ENCODE results near the gene TSPAN17. TPM values are rescaled to one million over a fixed set of nuclear protein-coding genes. Genes with fewer than 3 reads are reported as not detected.

Gene TSPAN17
- total and polyA plus RNA-seq, 9 donors = 7.5 to 28.5 (median 14.9) TPM

DNA sequence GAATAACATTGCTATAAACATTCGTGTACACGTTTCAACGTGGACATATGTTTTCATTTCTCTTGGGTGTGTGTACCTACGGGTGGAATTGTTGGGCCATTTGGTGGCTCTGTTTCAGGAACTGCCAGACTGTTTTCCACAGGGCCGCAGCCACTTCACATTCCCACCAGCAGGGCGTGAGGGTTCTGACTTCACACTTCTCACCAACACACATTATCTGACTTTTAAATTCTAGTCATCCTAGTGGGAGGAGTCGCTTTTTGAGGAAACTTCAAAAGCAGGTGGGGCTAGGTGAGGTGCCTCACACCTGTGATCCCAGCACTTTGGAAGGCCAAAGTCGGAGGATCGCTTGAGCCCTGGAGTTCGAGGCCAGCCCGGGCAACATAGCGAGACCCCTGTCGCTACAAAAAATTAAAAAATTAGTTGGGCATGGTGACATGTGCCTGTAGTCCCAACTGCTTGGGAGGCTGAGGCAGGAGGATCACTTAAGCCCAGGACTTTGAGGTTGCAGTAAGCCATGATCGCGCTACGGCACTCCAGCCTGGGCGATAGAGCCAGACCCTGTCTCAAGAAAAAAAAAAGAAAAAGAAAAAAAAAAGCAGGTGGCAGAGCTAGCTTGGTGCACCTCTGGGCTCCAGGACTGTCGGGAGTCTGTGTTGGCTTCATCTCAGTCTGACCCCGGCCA, 28.5 kb downstream of the TSPAN17 start:
- intact Hi-C loops (cut with DNase I) = no loop called here
- TF ChIP-seq, protein P1, sequence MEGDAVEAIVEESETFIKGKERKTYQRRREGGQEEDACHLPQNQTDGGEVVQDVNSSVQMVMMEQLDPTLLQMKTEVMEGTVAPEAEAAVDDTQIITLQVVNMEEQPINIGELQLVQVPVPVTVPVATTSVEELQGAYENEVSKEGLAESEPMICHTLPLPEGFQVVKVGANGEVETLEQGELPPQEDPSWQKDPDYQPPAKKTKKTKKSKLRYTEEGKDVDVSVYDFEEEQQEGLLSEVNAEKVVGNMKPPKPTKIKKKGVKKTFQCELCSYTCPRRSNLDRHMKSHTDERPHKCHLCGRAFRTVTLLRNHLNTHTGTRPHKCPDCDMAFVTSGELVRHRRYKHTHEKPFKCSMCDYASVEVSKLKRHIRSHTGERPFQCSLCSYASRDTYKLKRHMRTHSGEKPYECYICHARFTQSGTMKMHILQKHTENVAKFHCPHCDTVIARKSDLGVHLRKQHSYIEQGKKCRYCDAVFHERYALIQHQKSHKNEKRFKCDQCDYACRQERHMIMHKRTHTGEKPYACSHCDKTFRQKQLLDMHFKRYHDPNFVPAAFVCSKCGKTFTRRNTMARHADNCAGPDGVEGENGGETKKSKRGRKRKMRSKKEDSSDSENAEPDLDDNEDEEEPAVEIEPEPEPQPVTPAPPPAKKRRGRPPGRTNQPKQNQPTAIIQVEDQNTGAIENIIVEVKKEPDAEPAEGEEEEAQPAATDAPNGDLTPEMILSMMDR (IDR thresholded peaks at IDR 0.05) = no peak
- TF ChIP-seq EP300 (IDR thresholded peaks at IDR 0.05) (no peak), POLR2A (IDR thresholded peaks at IDR 0.05) (no peak)
- Histone ChIP-seq H3K27ac (no peak overlapping the region), H3K4me1 (ENCODE audit: insufficient read depth) (no peaks in the 10 kb centered on the region), H3K9me3 (no peaks in the 10 kb centered on the region), H3K4me3 (no peak overlapping the region), H3K27me3 (no peaks in the 10 kb centered on the region), H3K36me3 (no peaks in the 10 kb centered on the region)
- 59 to 66% (median 61%) methylated on average over 19 of the region's 19 CpGs for WGBS, 3 donors
- DNase-seq = no peak

DNA sequence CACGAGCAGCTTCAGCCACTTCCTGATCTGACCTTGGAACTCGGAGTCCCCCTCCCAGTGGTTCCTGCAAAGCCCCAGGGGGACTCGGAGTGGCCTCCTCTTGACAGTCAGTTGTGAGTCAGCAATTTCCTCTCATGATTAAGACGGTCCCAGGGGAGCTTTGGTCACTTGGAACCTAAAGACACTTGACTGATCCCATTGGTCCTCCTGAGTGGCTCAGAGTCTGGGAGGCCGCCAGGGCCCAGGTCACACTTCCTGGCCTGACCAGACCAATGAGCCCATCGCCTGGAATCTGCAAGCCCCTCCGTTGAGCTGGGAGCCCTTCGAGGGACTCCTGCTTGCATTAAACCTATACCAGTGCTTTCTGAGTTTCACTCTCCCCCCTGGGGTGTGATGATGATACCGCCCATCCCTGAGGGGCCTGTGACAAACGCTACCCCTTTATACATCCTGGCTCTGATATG, 29.1 kb downstream of the TSPAN17 start:
- Histone ChIP-seq H3K27me3 (no peaks in the 10 kb centered on the region), H3K9me3 (no peaks in the 10 kb centered on the region), H3K27ac (no peak overlapping the region), H3K4me1 (ENCODE audit: insufficient read depth) (no peaks in the 10 kb centered on the region), H3K4me3 (no peak overlapping the region), H3K36me3 (no peaks in the 10 kb centered on the region)
- WGBS, 3 donors = 43 to 75% (median 55%) methylated on average over 10 of the region's 10 CpGs
- TF ChIP-seq POLR2A (IDR thresholded peaks at IDR 0.05) (no peak), EP300 (IDR thresholded peaks at IDR 0.05) (no peak)
- TF ChIP-seq, protein P1 (IDR thresholded peaks at IDR 0.05) = no peak
- intact Hi-C loops (cut with DNase I) = no loop called here
- DNase-seq = no peak

DNA sequence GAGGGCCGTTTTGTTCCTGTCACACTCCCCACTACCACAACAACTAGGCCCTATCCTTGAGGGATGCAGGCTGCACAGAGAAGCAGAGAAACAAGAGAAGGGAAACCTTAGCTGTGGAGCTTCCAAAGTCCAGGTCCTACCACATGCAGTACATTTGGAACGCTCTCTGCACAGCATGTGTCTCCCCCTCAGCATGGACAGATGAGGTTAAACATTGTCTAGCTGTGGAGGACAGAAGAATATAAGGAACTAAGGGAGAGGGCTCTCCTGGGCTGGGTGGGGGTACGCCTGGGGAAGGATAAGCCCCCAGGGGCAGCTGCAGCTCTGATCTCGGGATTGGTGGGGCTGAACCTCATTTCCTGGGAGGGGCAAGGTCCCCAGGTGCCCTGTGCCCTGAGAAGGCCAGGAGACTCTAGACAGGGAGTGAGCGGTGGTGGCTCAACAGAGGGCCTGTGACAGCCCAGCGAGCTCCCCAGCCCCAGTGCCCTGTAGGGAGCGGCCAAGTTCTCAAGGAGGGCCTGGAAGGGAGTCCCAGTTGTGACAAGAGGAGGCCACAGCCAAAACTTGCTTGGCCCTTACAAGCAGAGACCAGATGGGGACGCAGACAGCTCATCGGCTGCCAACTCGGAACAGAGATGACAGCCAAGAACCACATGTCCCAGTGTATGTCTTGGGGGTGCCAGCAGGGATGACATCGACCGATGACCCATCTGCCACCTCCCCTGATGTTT, 30.1 kb downstream of the TSPAN17 start:
- WGBS, 3 donors = 81 to 88% (median 85%) methylated on average over 12 of the region's 12 CpGs
- Histone ChIP-seq H3K9me3 (no peaks in the 10 kb centered on the region), H3K27me3 (no peaks in the 10 kb centered on the region), H3K4me3 (no peak overlapping the region), H3K27ac (no peak overlapping the region), H3K36me3 (no peaks in the 10 kb centered on the region), H3K4me1 (ENCODE audit: insufficient read depth) (no peaks in the 10 kb centered on the region)
- intact Hi-C loops (cut with DNase I) = no loop called here
- TF ChIP-seq EP300 (IDR thresholded peaks at IDR 0.05) (no peak), POLR2A (IDR thresholded peaks at IDR 0.05) (no peak)
- TF ChIP-seq, protein P1 (IDR thresholded peaks at IDR 0.05) = no peak
- DNase-seq = no peak

DNA sequence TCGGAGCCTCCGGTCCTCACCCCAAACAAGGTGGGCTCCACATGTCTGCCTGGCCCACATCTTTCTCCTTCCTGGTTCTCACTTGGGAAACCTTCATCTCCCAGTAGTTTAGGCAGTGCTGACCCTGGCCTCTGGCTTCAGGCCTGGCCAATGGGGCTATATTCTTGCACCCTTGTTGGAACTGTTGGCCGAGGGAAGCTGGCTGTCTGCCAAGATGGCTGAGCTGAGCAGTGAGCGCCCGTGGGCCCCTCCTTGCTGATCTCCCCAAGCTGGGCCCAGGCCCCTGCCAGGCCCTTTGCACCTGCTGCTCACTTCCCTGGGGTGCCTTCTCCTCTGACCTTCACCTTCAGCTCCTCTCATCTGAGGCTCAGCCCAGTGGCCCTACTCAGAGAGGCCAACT, 31.3 kb downstream of the TSPAN17 start:
- TF ChIP-seq EP300 (IDR thresholded peaks at IDR 0.05) (no peak), POLR2A (IDR thresholded peaks at IDR 0.05) (no peak)
- TF ChIP-seq, protein P1 (IDR thresholded peaks at IDR 0.05) = no peak
- Histone ChIP-seq H3K4me3 (no peak overlapping the region), H3K27me3 (no peaks in the 10 kb centered on the region), H3K4me1 (ENCODE audit: insufficient read depth) (no peaks in the 10 kb centered on the region), H3K36me3 (no peaks in the 10 kb centered on the region), H3K9me3 (no peaks in the 10 kb centered on the region), H3K27ac (no peak overlapping the region)
- intact Hi-C loops (cut with DNase I) = no loop called here
- no peak for DNase-seq
- WGBS, 3 donors = 54 to 58% (median 57%) methylated on average over 5 of the region's 5 CpGs
